ENCODE measurements around the gene PDAP1.
"Not testable (repeated sequence)": the region's sequence is repeated elsewhere in the genome, so short reads cannot be mapped to it uniquely, and the experiment has no call there.

Gene PDAP1

GRCh38 chr7:99408379-99409191 lies at the start of gene PDAP1, which contains the start of gene BUD31:
PDAP1 (minus strand) TSS chr7:99408597; CDS start chr7:99408548, 49 bp downstream.
BUD31 (plus strand) TSS chr7:99408969; CDS start chr7:99411093, 2,124 bp downstream.
- peak; percentile 66 for DNase-seq

- no peak for DNase-seq
These were observed 49.5 kb upstream of the PDAP1 start for GRCh38 chr7:99457650-99458493.

GRCh38 chr7:99457050-99457649 lies 48.8 kb upstream of the PDAP1 start:
- no peak for DNase-seq

- no peak for DNase-seq
These were observed 47.9 kb upstream of the PDAP1 start for GRCh38 chr7:99456288-99456687.

- no peak for DNase-seq
These were observed 47.5 kb upstream of the PDAP1 start for GRCh38 chr7:99455874-99456273.

GRCh38 chr7:99453105-99453504 lies 44.7 kb upstream of the PDAP1 start:
- no peak for DNase-seq

GRCh38 chr7:99452541-99452940 lies 44.1 kb upstream of the PDAP1 start:
- no peak for DNase-seq

GRCh38 chr7:99451936-99452335 lies 43.5 kb upstream of the PDAP1 start:
- no peak for DNase-seq

- no peak for DNase-seq
These were observed 40.9 kb upstream of the PDAP1 start for GRCh38 chr7:99449326-99449725.

GRCh38 chr7:99448855-99449254 lies 40.5 kb upstream of the PDAP1 start:
- no peak for DNase-seq

GRCh38 chr7:99447943-99448342 lies 39.5 kb upstream of the PDAP1 start:
- no peak for DNase-seq

- DNase-seq: no peak
These were observed 37.7 kb upstream of the PDAP1 start for GRCh38 chr7:99446096-99446495.

- DNase-seq: no peak
These were observed 31.8 kb upstream of the PDAP1 start for GRCh38 chr7:99440195-99440594.

- DNase-seq: peak; percentile 65
These were observed 30.4 kb upstream of the PDAP1 start, which contains the start of the genes CPSF4 and PTCD1 for GRCh38 chr7:99438573-99439480. CPSF4 (plus strand) TSS chr7:99438943; CDS start chr7:99439083, 140 bp downstream. PTCD1 (minus strand) TSS chr7:99438798; CDS start chr7:99435242, 3,556 bp downstream.

GRCh38 chr7:99437946-99438572 lies 29.7 kb upstream of the PDAP1 start:
- DNase-seq: no peak

- DNase-seq: no peak
These were observed 24.8 kb upstream of the PDAP1 start for GRCh38 chr7:99433158-99433557.

GRCh38 chr7:99431756-99432540 lies 23.6 kb upstream of the PDAP1 start:
- DNase-seq: not testable (repeated sequence)

- no peak for DNase-seq
These were observed 21.4 kb upstream of the PDAP1 start for GRCh38 chr7:99429756-99430155.

- no peak for DNase-seq
These were observed 20.7 kb upstream of the PDAP1 start for GRCh38 chr7:99428972-99429566.
